ENCODE results near the gene FOXR2.

Gene FOXR2

DNA sequence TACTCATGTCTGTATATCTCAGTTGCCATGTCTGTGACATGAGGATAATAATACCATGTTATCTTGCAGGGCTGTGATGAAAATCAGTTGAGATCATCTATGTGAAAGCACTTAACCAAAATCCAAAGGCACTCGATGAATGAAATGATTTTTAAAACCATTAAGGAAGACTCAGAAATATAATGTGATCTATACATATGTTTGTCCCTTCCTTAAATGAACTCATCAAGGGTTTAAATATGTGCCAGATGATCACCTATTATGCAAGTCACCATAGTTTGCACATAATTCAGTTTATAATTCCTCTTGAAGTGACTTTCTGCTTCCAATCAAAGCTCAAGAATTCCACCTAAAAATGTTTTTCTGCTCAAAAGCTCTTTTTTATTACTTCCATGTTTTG is at the start of gene FOXR2:
FOXR2 (plus strand) TSS at position 301 of the 400 bp plus-strand sequence. CDS start 312 bp downstream, outside the sequence.
- DNase-seq (ENCODE audit: low read depth, low spot score): no peak

DNA sequence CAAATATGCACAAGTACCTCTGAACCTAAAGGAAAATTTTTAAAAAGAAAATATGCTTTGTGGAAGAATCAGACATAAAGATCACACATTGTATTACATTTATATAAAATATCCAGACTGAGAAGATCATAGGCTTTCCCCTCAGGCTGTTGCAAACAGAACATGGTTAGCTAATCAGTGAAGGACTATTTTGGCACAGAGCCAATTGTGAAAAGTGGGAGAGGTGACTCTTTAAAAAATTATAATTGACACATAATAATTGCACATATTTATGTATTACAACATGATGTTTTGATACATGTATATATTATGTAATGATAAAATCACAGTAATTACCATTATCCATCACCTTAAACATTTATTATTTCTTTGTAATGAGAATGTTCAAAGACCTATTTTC is 44.1 kb upstream of the FOXR2 start:
- DNase-seq (ENCODE audit: low read depth, low spot score): no peak

- DNase-seq (ENCODE audit: low read depth, low spot score): no peak
Measured at GRCh38 chrX:55582447-55582846, 40.8 kb upstream of the FOXR2 start.

DNA sequence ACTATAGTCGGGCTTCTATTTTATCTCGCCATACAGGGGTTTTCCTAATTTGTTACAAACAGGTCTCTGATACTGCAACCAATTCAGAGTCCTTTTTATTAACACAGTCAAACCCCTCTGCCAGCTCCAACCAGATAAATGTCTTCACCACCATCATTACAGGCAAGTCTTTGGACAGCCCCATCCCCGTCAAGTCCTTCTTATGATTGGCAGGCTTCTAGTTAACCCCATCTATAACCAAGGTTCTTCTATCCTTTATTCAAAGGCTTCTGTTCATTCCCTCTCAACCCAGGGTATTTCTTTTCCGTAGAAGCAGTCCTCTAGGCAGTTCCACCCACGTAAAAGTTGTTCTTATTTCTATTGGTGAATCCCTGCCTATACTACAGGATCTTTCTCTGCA is 29.9 kb upstream of the FOXR2 start:
- no peak for DNase-seq (ENCODE audit: low read depth, low spot score)

- no peak for DNase-seq (ENCODE audit: low read depth, low spot score)
Measured at GRCh38 chrX:55593756-55594257, 29.4 kb upstream of the FOXR2 start.

DNA sequence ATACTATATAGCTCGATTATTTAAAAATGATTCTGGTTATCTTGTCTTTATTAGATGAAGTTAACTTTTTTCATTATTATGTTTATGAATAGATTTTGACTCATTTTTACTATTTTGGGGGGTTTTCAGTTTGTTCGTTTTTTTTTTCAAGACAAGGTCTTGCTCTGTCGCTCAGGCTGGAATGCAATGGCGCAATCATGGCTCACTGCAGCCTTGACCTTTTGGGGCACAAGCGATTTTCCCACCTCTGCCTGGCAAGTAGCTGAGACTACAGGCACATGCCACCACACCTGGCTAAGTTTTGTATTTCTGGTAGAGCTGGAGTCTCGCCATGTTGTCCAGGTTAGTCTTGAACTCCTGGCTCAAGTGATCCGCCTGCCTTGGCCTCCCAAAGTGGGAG is 24.9 kb upstream of the FOXR2 start:
- DNase-seq (ENCODE audit: low read depth, low spot score): no peak

GRCh38 chrX:55619547-55619946 is 3.7 kb upstream of the FOXR2 start:
- no peak for DNase-seq (ENCODE audit: low read depth, low spot score)

- no peak for DNase-seq (ENCODE audit: low read depth, low spot score)
Measured at GRCh38 chrX:55624403-55624802, 1.2 kb downstream of the FOXR2 start.

GRCh38 chrX:55636109-55636508 is 12.9 kb downstream of the FOXR2 start:
- no peak for DNase-seq (ENCODE audit: low read depth, low spot score)

GRCh38 chrX:55638933-55639332 is 15.7 kb downstream of the FOXR2 start:
- no peak for DNase-seq (ENCODE audit: low read depth, low spot score)

DNA sequence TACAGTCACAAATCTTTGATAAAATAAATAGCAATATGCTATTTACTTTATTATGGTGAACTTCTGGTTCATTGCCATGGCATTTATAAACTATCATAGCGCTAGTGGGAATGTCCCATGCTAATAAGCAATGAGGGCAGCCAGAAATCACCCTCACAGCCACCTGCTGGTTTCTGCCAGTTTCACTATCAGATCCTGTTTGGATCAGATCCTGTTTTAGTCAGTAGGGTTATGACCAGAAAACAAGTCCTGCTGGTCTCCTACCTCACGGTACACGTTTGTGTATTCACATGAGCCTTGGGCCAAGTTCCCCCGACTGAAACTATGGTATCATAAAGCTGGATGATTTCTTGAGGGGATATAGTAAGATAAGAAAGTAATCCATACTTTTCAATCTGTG is 17.7 kb downstream of the FOXR2 start:
- no peak for DNase-seq (ENCODE audit: low read depth, low spot score)

GRCh38 chrX:55648434-55648833 is 25.2 kb downstream of the FOXR2 start:
- DNase-seq (ENCODE audit: low read depth, low spot score): no peak

GRCh38 chrX:55659931-55660330 is 36.7 kb downstream of the FOXR2 start:
- DNase-seq (ENCODE audit: low read depth, low spot score): no peak

DNA sequence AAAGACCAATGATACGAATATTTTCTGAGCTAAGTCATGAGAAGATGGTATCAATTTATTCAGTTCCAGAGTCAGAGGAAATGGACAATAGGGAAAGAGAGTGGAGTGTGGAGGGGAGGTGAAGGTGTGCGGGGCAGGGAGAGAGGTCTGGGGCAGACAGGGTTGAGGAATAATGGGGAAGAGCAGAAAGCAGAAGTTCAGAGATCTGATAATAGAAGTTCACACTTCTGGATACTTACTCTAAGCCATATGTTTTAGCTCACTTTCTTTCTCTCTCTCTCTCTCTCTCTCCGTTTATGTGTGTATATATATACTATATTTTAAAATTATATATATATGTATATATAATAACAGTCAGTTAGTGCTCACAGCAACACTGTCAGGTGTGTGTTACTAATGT is 40.4 kb downstream of the FOXR2 start:
- DNase-seq (ENCODE audit: low read depth, low spot score): no peak

DNA sequence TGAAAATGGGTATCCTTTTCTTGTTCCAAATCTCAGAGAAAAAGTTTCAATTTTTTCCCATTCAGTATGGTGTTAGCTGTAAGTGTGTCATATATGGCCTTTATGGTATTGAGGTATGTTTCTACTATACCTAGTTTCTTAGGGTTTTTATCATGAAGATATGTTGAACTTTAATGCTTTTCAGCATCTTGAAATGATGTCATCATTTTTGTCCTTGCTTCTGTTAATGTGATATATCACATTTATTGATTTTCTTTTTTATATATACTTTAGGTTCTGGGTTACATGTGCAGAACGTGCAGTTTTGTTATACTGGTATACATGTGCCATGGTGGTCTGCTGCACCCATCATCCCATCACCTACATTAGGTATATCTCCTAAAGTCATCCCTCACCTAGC is 44.9 kb downstream of the FOXR2 start:
- no peak for DNase-seq (ENCODE audit: low read depth, low spot score)
